HCT116 (cell line): ENCODE data around the gene C16orf95. TPM values are rescaled to one million over a fixed set of nuclear protein-coding genes. Genes with fewer than 3 reads are reported as not detected.

Source experiments
- ATF3 ChIP-seq: IDR thresholded peaks from 2 replicates; pipeline ENCODE4 v1.6.1; 2012
- CBX3 ChIP-seq: IDR thresholded peaks from 2 replicates; pipeline ENCODE4 v1.6.1; 2012; ENCODE audit warnings: low read depth
- CEBPB ChIP-seq: IDR thresholded peaks from 2 replicates; pipeline ENCODE4 v1.6.1; 2012; ENCODE audit warnings: low read depth
- EZH2phosphoT487 ChIP-seq: fragments of 200-600 bp; IDR thresholded peaks from 2 replicates; pipeline ENCODE4 v1.6.1; 2018; ENCODE audit warnings: antibody characterized with exemption, borderline replicate concordance
- POLR2AphosphoS5 ChIP-seq: IDR thresholded peaks from 2 replicates; pipeline ENCODE4 v1.6.1; 2011; ENCODE audit warnings: mild to moderate bottlenecking, low read depth, low read length, moderate library complexity
- REST ChIP-seq: IDR thresholded peaks from 2 replicates; pipeline ENCODE4 v1.6.1; 2012; ENCODE audit warnings: low read depth
- YY1 ChIP-seq: IDR thresholded peaks from 2 replicates; pipeline ENCODE4 v1.6.1; 2011; ENCODE audit warnings: low read length, low read depth, moderate library complexity, mild to moderate bottlenecking; ENCODE audit not compliant: insufficient replicate concordance; ENCODE audit errors: extremely low read depth
- ZFX ChIP-seq: fragments of 450-650 bp; IDR thresholded peaks from 2 replicates; pipeline ENCODE4 v1.6.1; 2017
- ZNF274 ChIP-seq: fragments of 200-500 bp; sonication (Bioruptor generic); IDR thresholded peaks from 2 replicates; pipeline ENCODE4 v1.6.1; 2014; ENCODE audit warnings: mild to moderate bottlenecking, low read depth, low read length, inconsistent platforms
- total RNA-seq: library from RNA; stranded (reverse); gene quantifications from one replicate; pipeline ENCODE4 v1.2.1, GENCODE V29; 2021; ENCODE audit not compliant: unreplicated experiment

C16orf95 gene
- total RNA-seq, 1 experiment from 2014 or later, result 12.2 TPM

- no peak for TF ChIP-seq REST
- no peak for TF ChIP-seq YY1
- no peak for TF ChIP-seq ZNF274
- TF ChIP-seq ZFX, result no peak
- no peak for TF ChIP-seq EZH2phosphoT487
- no peak for TF ChIP-seq ATF3
- TF ChIP-seq CEBPB, result no peak
- no peak for TF ChIP-seq CBX3
- no peak for TF ChIP-seq POLR2AphosphoS5
These were observed 63.7 kb downstream of the C16orf95 start (continued) for GRCh38 chr16:87253536-87253935.

Other genes with a start within 250 kb of the C16orf95 start
- 52.1 TPM for gene FBXO31, start 66.4 kb upstream of the C16orf95 start, total RNA-seq
- 93.8 TPM for gene MAP1LC3B, start 74.9 kb upstream of the C16orf95 start, total RNA-seq
- gene ZCCHC14, start 175.6 kb upstream of the C16orf95 start, total RNA-seq, result 37.8 TPM